Mucosa of descending colon (tissue), 3 donors: Measurements from ENCODE around the gene RMND5B. TPM values are rescaled to one million over a fixed set of nuclear protein-coding genes. Genes with fewer than 3 reads are reported as not detected.

ENCODE experiments used
- ATAC-seq: fragments of 200-7000 bp; cut with Tn5 transposase; one replicate; pipeline ENCODE4 v1.9.1; 2020; ENCODE audit warnings: mild to moderate bottlenecking, moderate library complexity
- DNase-seq, 3 donors: peaks; one replicate each; pipeline ENCODE4 v3.0.0-alpha.2; 2020
- H3K36me3 ChIP-seq: fragments of 200-600 bp; one replicate; pipeline ENCODE4 v1.8.0; 2021; ENCODE audit warnings: low read depth, mild to moderate bottlenecking
- H3K4me1 ChIP-seq: fragments of 200-600 bp; one replicate; pipeline ENCODE4 v1.8.0; 2021; ENCODE audit warnings: low read depth, mild to moderate bottlenecking
- H3K4me3 ChIP-seq: fragments of 200-600 bp; one replicate; pipeline ENCODE4 v1.8.0; 2021; ENCODE audit warnings: mild to moderate bottlenecking
- H3K9me3 ChIP-seq: fragments of 200-600 bp; one replicate; pipeline ENCODE4 v1.8.0; 2021; ENCODE audit warnings: mild to moderate bottlenecking
- intact Hi-C, 2 donors: fragments of 100-400 bp; cut with DNase I in 1 of 2; cut with micrococcal nuclease in 1 of 2; formaldehyde crosslinking; loops; one replicate each; pipeline versions ENCODE4 v1.11.0 to v1.11.1; 2022; cut with DNase I, micrococcal nuclease
- total RNA-seq, 3 donors: library from RNA; stranded (reverse); fragmentation: NEBNext Ultra II Directional in 2 of 3; extraction: Animal tissue kit (Norgen Biotek cat#: 25700) in 2 of 3; gene quantifications; one replicate each; pipeline versions ENCODE4 v1.2.1 to v1.2.4, GENCODE V29; 2021 to 2023
- TF ChIP-seq, protein P1 (sequence below): fragments of 200-600 bp; IDR thresholded peaks from one replicate; pipeline ENCODE4 v1.8.0; 2022; ENCODE audit warnings: antibody characterized with exemption, mild to moderate bottlenecking
- donor health status: DM: no; HTN: no; CAD: no; lungs with moderate emphysema.
- donor health status: DM: no; HTN: no; CAD: no.
- donor health status: DM: no; HTN: yes; CAD: no.

RMND5B gene
- total RNA-seq, 3 donors from 2014 or later: 34.9 to 54.2 (median 40.8) TPM

DNA sequence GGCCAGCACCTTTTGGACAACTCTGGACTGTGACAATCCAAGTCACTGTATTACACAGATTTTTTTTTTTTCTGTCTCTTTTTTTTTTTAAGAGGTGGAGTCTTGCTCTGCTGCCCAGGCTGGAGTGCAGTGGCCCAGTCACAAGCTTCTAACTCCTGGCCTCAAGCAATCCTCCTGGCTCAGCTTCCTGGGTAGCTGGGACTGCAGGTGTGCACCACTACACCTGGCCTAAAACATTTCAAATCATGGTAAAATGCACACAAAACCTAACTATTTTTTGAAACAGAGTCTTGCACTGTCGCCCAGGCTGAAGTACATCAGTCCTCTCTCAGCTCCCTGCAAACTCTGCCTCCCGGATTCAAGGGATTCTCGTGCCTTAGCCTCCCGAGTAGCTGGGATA lies 24.7 kb upstream of the RMND5B start:
- ATAC-seq: no peak
- Histone ChIP-seq H3K9me3 (no peaks in the 10 kb centered on the region), H3K4me1 (peaks cover 16% of the 10 kb centered on the region), H3K4me3 (no peak overlapping the region), H3K36me3 (no peaks in the 10 kb centered on the region)
- TF ChIP-seq, protein P1, sequence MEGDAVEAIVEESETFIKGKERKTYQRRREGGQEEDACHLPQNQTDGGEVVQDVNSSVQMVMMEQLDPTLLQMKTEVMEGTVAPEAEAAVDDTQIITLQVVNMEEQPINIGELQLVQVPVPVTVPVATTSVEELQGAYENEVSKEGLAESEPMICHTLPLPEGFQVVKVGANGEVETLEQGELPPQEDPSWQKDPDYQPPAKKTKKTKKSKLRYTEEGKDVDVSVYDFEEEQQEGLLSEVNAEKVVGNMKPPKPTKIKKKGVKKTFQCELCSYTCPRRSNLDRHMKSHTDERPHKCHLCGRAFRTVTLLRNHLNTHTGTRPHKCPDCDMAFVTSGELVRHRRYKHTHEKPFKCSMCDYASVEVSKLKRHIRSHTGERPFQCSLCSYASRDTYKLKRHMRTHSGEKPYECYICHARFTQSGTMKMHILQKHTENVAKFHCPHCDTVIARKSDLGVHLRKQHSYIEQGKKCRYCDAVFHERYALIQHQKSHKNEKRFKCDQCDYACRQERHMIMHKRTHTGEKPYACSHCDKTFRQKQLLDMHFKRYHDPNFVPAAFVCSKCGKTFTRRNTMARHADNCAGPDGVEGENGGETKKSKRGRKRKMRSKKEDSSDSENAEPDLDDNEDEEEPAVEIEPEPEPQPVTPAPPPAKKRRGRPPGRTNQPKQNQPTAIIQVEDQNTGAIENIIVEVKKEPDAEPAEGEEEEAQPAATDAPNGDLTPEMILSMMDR: no peak
- no peak for DNase-seq
- intact Hi-C loops: no loop called here

- ATAC-seq: no peak
- peaks cover 16% of the 10 kb centered on the region for H3K4me1 ChIP-seq
Observed at GRCh38 chr5:178106556-178107239, 24.1 kb upstream of the RMND5B start.

DNA sequence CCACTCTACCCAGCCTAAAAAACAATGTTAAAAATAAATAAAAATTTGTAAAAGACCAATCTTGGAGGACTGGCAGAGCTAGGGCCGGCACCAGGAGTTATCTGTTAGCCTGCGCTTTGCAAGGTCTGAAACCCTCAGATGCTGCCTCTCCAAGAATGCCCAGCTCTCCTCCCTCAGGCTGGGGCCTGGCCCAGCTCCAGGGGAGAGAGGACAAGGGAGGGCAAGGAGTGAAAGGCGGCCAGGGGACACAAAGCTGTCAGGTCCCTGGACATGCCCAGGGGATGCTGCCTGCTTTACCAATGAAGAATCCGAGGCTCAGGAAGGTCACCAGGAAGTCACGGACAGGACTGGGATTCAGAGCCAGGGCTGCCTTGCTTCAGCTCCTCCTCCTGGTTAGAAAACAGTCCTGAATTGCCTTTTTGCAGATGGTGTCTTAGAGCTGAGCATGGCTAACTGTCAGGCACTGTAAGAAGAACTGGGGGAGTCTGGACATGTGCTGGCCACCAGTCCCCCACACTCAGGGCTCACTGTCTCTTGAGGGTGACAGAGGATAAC lies 23.0 kb upstream of the RMND5B start:
- intact Hi-C loops: no loop called here
- Histone ChIP-seq H3K36me3 (no peaks in the 10 kb centered on the region), H3K4me1 (peaks cover 17% of the 10 kb centered on the region), H3K4me3 (no peak overlapping the region), H3K9me3 (no peaks in the 10 kb centered on the region)
- no peak for ATAC-seq
- no peak for DNase-seq
- TF ChIP-seq, protein P1: no peak

More at GRCh38 chr5:178106556-178107239, 24.1 kb upstream of the RMND5B start:
- no peak for DNase-seq
- TF ChIP-seq, protein P1: no peak
- Histone ChIP-seq H3K36me3 (no peaks in the 10 kb centered on the region), H3K4me3 (no peak overlapping the region), H3K9me3 (no peaks in the 10 kb centered on the region)
- intact Hi-C loops: no loop called here

- TF ChIP-seq, protein P1: no peak
- H3K4me3 ChIP-seq: no peak overlapping the region
- peaks cover 19% of the 10 kb centered on the region for H3K4me1 ChIP-seq
- H3K36me3 ChIP-seq: no peaks in the 10 kb centered on the region
- ATAC-seq (no peak), DNase-seq (no peak)
- H3K9me3 ChIP-seq: no peaks in the 10 kb centered on the region
- intact Hi-C loops: no loop called here
Observed at GRCh38 chr5:178108446-178108845, 22.4 kb upstream of the RMND5B start.

- TF ChIP-seq, protein P1: no peak
- H3K4me1 ChIP-seq: peaks cover 21% of the 10 kb centered on the region
- no peak overlapping the region for H3K4me3 ChIP-seq
- no peaks in the 10 kb centered on the region for H3K36me3 ChIP-seq
- no peaks in the 10 kb centered on the region for H3K9me3 ChIP-seq
- ATAC-seq (peak; percentile 73), DNase-seq (peak; percentile 74 to 88 (median 85))
- intact Hi-C loops: no loop called here
Observed at GRCh38 chr5:178108966-178109365, 21.8 kb upstream of the RMND5B start.
